ENCODE data around the gene S1PR4. TPM values are rescaled to one million over a fixed set of nuclear protein-coding genes. Genes with fewer than 3 reads are reported as not detected.

S1PR4 gene
- total and polyA plus RNA-seq, 2 experiments from 2014 or later, result 0.24 TPM; not detected in 1

DNA sequence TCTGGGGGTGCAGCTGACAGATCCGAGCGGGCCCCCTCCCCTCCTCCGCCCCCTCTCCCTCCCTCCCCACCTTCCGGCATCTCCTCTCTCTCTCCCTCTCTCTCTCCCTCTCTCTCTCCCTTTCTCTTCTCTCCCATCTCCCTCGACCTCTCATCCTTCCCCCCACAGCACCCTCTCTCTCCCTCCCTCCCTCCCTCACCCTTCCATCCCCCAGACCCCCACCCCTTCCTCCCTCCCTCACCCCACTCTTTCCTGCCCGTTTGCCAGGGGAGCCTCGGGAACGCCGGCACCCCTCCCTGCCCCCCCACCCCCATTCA, 46.6 kb downstream of the S1PR4 start:
- Histone ChIP-seq H3K36me3 (ENCODE audit: insufficient read depth) (no peaks in the 10 kb centered on the region), H3K4me2 (peak overlapping the region; percentile 77), H3K4me3 (peak overlapping the region; percentile 63), H3K9me2 (ENCODE audit: insufficient read depth) (no peaks in the 10 kb centered on the region), H3F3A (replicated peaks; ENCODE audit: low read depth) (0 out of 2 replicates have a peak, but pooled peaks cover 2% of the 10 kb centered on the region), H4K20me1 (replicated peaks; ENCODE audit: insufficient read depth) (peaks cover under 1% of the 10 kb centered on the region), H3K4me1 (ENCODE audit: insufficient read depth) (peaks cover 11% of the 10 kb centered on the region), H3K27ac (ENCODE audit: low read depth) (no peak overlapping the region), H3K27me3 (ENCODE audit: insufficient read depth) (no peaks in the 10 kb centered on the region), H2AFZ (no peak overlapping the region), H3K79me2 (replicated peaks; ENCODE audit: insufficient read depth) (no peaks in the 10 kb centered on the region)
- H3K36me3 Mint-ChIP-seq (ENCODE audit: low read depth), result no peaks in the 10 kb centered on the region
- no peak overlapping the region for H3K27ac Mint-ChIP-seq
- H3K4me3 Mint-ChIP-seq, result peak overlapping the region; percentile 71
- H3K27me3 Mint-ChIP-seq (ENCODE audit: insufficient read depth, low read depth, poor library complexity), result peaks cover 18% of the 10 kb centered on the region
- TF ChIP-seq EZH2 (IDR thresholded peaks at IDR 0.05; ENCODE audit: low read depth, unreplicated experiment), result no peak
- TF ChIP-seq, protein P1, sequence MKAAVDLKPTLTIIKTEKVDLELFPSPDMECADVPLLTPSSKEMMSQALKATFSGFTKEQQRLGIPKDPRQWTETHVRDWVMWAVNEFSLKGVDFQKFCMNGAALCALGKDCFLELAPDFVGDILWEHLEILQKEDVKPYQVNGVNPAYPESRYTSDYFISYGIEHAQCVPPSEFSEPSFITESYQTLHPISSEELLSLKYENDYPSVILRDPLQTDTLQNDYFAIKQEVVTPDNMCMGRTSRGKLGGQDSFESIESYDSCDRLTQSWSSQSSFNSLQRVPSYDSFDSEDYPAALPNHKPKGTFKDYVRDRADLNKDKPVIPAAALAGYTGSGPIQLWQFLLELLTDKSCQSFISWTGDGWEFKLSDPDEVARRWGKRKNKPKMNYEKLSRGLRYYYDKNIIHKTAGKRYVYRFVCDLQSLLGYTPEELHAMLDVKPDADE (IDR thresholded peaks at IDR 0.05), result no peak
- TF ChIP-seq JUNB (IDR thresholded peaks at IDR 0.05; ENCODE audit: unreplicated experiment), result no peak
- TF ChIP-seq, protein P2, sequence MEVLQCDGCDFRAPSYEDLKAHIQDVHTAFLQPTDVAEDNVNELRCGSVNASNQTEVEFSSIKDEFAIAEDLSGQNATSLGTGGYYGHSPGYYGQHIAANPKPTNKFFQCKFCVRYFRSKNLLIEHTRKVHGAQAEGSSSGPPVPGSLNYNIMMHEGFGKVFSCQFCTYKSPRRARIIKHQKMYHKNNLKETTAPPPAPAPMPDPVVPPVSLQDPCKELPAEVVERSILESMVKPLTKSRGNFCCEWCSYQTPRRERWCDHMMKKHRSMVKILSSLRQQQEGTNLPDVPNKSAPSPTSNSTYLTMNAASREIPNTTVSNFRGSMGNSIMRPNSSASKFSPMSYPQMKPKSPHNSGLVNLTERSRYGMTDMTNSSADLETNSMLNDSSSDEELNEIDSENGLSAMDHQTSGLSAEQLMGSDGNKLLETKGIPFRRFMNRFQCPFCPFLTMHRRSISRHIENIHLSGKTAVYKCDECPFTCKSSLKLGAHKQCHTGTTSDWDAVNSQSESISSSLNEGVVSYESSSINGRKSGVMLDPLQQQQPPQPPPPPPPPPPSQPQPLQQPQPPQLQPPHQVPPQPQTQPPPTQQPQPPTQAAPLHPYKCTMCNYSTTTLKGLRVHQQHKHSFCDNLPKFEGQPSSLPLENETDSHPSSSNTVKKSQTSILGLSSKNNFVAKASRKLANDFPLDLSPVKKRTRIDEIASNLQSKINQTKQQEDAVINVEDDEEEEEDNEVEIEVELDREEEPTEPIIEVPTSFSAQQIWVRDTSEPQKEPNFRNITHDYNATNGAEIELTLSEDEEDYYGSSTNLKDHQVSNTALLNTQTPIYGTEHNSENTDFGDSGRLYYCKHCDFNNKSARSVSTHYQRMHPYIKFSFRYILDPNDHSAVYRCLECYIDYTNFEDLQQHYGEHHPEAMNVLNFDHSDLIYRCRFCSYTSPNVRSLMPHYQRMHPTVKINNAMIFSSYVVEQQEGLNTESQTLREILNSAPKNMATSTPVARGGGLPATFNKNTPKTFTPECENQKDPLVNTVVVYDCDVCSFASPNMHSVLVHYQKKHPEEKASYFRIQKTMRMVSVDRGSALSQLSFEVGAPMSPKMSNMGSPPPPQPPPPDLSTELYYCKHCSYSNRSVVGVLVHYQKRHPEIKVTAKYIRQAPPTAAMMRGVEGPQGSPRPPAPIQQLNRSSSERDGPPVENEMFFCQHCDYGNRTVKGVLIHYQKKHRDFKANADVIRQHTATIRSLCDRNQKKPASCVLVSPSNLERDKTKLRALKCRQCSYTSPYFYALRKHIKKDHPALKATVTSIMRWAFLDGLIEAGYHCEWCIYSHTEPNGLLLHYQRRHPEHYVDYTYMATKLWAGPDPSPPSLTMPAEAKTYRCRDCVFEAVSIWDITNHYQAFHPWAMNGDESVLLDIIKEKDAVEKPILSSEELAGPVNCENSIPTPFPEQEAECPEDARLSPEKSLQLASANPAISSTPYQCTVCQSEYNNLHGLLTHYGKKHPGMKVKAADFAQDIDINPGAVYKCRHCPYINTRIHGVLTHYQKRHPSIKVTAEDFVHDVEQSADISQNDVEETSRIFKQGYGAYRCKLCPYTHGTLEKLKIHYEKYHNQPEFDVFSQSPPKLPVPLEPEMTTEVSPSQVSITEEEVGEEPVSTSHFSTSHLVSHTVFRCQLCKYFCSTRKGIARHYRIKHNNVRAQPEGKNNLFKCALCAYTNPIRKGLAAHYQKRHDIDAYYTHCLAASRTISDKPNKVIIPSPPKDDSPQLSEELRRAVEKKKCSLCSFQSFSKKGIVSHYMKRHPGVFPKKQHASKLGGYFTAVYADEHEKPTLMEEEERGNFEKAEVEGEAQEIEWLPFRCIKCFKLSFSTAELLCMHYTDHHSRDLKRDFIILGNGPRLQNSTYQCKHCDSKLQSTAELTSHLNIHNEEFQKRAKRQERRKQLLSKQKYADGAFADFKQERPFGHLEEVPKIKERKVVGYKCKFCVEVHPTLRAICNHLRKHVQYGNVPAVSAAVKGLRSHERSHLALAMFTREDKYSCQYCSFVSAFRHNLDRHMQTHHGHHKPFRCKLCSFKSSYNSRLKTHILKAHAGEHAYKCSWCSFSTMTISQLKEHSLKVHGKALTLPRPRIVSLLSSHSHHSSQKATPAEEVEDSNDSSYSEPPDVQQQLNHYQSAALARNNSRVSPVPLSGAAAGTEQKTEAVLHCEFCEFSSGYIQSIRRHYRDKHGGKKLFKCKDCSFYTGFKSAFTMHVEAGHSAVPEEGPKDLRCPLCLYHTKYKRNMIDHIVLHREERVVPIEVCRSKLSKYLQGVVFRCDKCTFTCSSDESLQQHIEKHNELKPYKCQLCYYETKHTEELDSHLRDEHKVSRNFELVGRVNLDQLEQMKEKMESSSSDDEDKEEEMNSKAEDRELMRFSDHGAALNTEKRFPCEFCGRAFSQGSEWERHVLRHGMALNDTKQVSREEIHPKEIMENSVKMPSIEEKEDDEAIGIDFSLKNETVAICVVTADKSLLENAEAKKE (CRISPR knock-in tag; IDR thresholded peaks at IDR 0.05), result no peak
- TF ChIP-seq STAT1 (IDR thresholded peaks at IDR 0.05; ENCODE audit: unreplicated experiment), result no peak
- TF ChIP-seq ZNF114 (CRISPR knock-in tag; IDR thresholded peaks at IDR 0.05), result no peak
- no peak for TF ChIP-seq POLR2AphosphoS5 (IDR thresholded peaks at IDR 0.05; ENCODE audit: low read depth)
- TF ChIP-seq EZH2phosphoT487 (IDR thresholded peaks at IDR 0.05; ENCODE audit: unreplicated experiment), result no peak
- no peak for TF ChIP-seq NANOG (IDR thresholded peaks at IDR 0.05; ENCODE audit: borderline replicate concordance)
- no peak for TF ChIP-seq ZNF331 (CRISPR knock-in tag; IDR thresholded peaks at IDR 0.05; ENCODE audit: low read depth)
- DNase-seq (ENCODE audit: low spot score) (peak; percentile 58), ATAC-seq (0 out of 3 replicates have a peak, but pooled peaks have one; percentile 4)
- H3K4me1 Mint-ChIP-seq, result peaks cover 26% of the 10 kb centered on the region
- no peaks in the 10 kb centered on the region for H3K9me3 Mint-ChIP-seq

All from GM23338 (cell line).